Natural killer cell (primary cell): ENCODE measurements around the gene MUC2. TPM values are rescaled to one million over a fixed set of nuclear protein-coding genes. Genes with fewer than 3 reads are reported as not detected.

Experiments
- ATAC-seq, 3 donors: fragments of 150-1000 bp in 2 of 3; fragments of 200-7000 bp in 1 of 3; cut with Tn5 transposase; 1 replicate in 1 of 3; 2 replicates in 2 of 3; pipeline ENCODE4 v1.10.0; 2021; ENCODE audit warnings: mild to moderate bottlenecking in 2 of 3, moderate library complexity in 2 of 3
- DNase-seq, 2 donors: peaks; one replicate each; pipeline versions ENCODE4 v3.0.0 to v3.0.0-alpha.2; 2013 to 2021; ENCODE audit warnings: mixed read lengths in 1 of 2
- H3K27ac ChIP-seq: one replicate; pipeline ENCODE4 v1.5.1; 2013; ENCODE audit warnings: mild to moderate bottlenecking, low read length
- H3K27me3 ChIP-seq: one replicate; pipeline ENCODE4 v1.6.1; 2013; ENCODE audit warnings: low read length; ENCODE audit not compliant: control insufficient read depth, insufficient read depth
- H3K36me3 ChIP-seq: one replicate; pipeline ENCODE4 v1.6.1; 2013; ENCODE audit warnings: low read length; ENCODE audit not compliant: control insufficient read depth, insufficient read depth
- H3K4me1 ChIP-seq: one replicate; pipeline ENCODE4 v1.6.1; 2013; ENCODE audit warnings: low read length; ENCODE audit not compliant: control insufficient read depth, insufficient read depth
- H3K4me3 ChIP-seq: one replicate; pipeline ENCODE4 v1.5.1; 2013; ENCODE audit warnings: low read length
- H3K9me3 ChIP-seq: one replicate; pipeline ENCODE4 v1.6.1; 2013; ENCODE audit warnings: low read length; ENCODE audit not compliant: control insufficient read depth, insufficient read depth
- H3K27ac Mint-ChIP-seq, 2 donors: one replicate each; pipeline ENCODE4 v1.8.0; 2022; ENCODE audit warnings: mild to moderate bottlenecking in 2 of 2, mixed read lengths in 2 of 2, moderate library complexity in 1 of 2
- H3K27me3 Mint-ChIP-seq, 2 donors: one replicate each; pipeline ENCODE4 v1.8.0; 2022; ENCODE audit warnings: low read depth in 2 of 2, mixed read lengths in 2 of 2
- H3K36me3 Mint-ChIP-seq: one replicate; pipeline ENCODE4 v1.8.0; 2022; ENCODE audit warnings: mixed read lengths
- H3K4me1 Mint-ChIP-seq, 2 donors: one replicate each; pipeline ENCODE4 v1.8.0; 2022; ENCODE audit warnings: mixed read lengths in 2 of 2
- H3K4me3 Mint-ChIP-seq: one replicate; pipeline ENCODE4 v1.8.0; 2022; ENCODE audit warnings: mild to moderate bottlenecking, moderate library complexity, mixed read lengths
- H3K9me3 Mint-ChIP-seq, 2 donors: one replicate each; pipeline ENCODE4 v1.8.0; 2022; ENCODE audit warnings: mixed read lengths in 2 of 2
- CTCF ChIP-seq: fragments of 200-600 bp; IDR thresholded peaks from one replicate; pipeline ENCODE4 v1.8.0; 2022; ENCODE audit warnings: antibody characterized with exemption
- WGBS: methylation state at CpG from one replicate; pipeline ENCODE4 v1.1.7; 2013; ENCODE audit warnings: missing lambda C conversion rate; ENCODE audit not compliant: insufficient coverage; 5-methylcytosine and 5-hydroxymethylcytosine counted together
- intact Hi-C: fragments of 100-400 bp; cut with micrococcal nuclease; formaldehyde crosslinking; loops from one replicate; pipeline ENCODE4 v1.14.2; 2022
- total RNA-seq, 4 donors: library from RNA; stranded (reverse); fragments of 120-200 nt in 1 of 4; gene quantifications; one replicate each; pipeline versions ENCODE4 v1.2.3 to v1.2.4, GENCODE V29; 2013 to 2022

Gene MUC2
- total RNA-seq, 3 donors from 2014 or later (not counting 1 experiment from before 2014, with no cell fraction given): not detected

GRCh38 chr11:1030556-1030955 lies 44.1 kb upstream of the MUC2 start:
- H3K9me3 ChIP-seq: no peaks in the 10 kb centered on the region
- H3K27ac ChIP-seq: no peak overlapping the region
- no peaks in the 10 kb centered on the region for H3K27me3 ChIP-seq
- intact Hi-C loops: no loop called here
- Mint-ChIP-seq H3K27ac (no peak overlapping the region), H3K9me3 (no peaks in the 10 kb centered on the region), H3K36me3 (no peaks in the 10 kb centered on the region), H3K4me1 (peaks cover 0 to 7% of the 10 kb centered on the region in 2 donors), H3K27me3 (no peaks in the 10 kb centered on the region), H3K4me3 (no peak overlapping the region)
- 77% methylated on average over 20 of the region's 20 CpGs for WGBS
- TF ChIP-seq CTCF: no peak
- no peak for ATAC-seq
- H3K4me3 ChIP-seq: no peak overlapping the region
- no peaks in the 10 kb centered on the region for H3K4me1 ChIP-seq
- no peaks in the 10 kb centered on the region for H3K36me3 ChIP-seq
- DNase-seq: no peak

- Mint-ChIP-seq H3K4me1 (peaks cover 0 to 7% of the 10 kb centered on the region in 2 donors), H3K27ac (no peak overlapping the region), H3K27me3 (no peaks in the 10 kb centered on the region), H3K9me3 (no peaks in the 10 kb centered on the region), H3K4me3 (no peak overlapping the region), H3K36me3 (no peaks in the 10 kb centered on the region)
- Histone ChIP-seq H3K27me3 (no peaks in the 10 kb centered on the region), H3K4me1 (no peaks in the 10 kb centered on the region), H3K9me3 (no peaks in the 10 kb centered on the region), H3K36me3 (no peaks in the 10 kb centered on the region), H3K4me3 (no peak overlapping the region), H3K27ac (no peak overlapping the region)
- no peak for ATAC-seq
- WGBS: 83% methylated on average over 29 of the region's 30 CpGs
- TF ChIP-seq CTCF: no peak
- DNase-seq: no peak
- intact Hi-C loops: no loop called here
These were observed 43.4 kb upstream of the MUC2 start for GRCh38 chr11:1031121-1031899.

- no peak for TF ChIP-seq CTCF
- no peaks in the 10 kb centered on the region for H3K9me3 Mint-ChIP-seq
- H3K36me3 Mint-ChIP-seq: no peaks in the 10 kb centered on the region
- H3K4me1 Mint-ChIP-seq: peaks cover 0 to 7% of the 10 kb centered on the region in 2 donors
- H3K4me3 Mint-ChIP-seq: no peak overlapping the region
- ATAC-seq (peak in 1 of 3 donors; percentile 18), DNase-seq (no peak)
- intact Hi-C loops: no loop called here
- H3K27ac Mint-ChIP-seq: no peak overlapping the region
- Histone ChIP-seq H3K4me3 (no peak overlapping the region), H3K4me1 (no peaks in the 10 kb centered on the region), H3K27me3 (no peaks in the 10 kb centered on the region), H3K36me3 (no peaks in the 10 kb centered on the region), H3K9me3 (no peaks in the 10 kb centered on the region), H3K27ac (no peak overlapping the region)
- no peaks in the 10 kb centered on the region for H3K27me3 Mint-ChIP-seq
- 86% methylated on average over 12 of the region's 12 CpGs for WGBS
These were observed 42.3 kb upstream of the MUC2 start for GRCh38 chr11:1032310-1032891.
